ENCODE measurements around the gene ZNF695. TPM values are rescaled to one million over a fixed set of nuclear protein-coding genes. Genes with fewer than 3 reads are reported as not detected.
"Not testable (repeated sequence)": the region's sequence is repeated elsewhere in the genome, so short reads cannot be mapped to it uniquely, and the experiment has no call there.

Gene ZNF695
- total and polyA plus RNA-seq, 9 donors, result 0.23 to 3.4 (median 0.35) TPM; not detected in 4

DNA sequence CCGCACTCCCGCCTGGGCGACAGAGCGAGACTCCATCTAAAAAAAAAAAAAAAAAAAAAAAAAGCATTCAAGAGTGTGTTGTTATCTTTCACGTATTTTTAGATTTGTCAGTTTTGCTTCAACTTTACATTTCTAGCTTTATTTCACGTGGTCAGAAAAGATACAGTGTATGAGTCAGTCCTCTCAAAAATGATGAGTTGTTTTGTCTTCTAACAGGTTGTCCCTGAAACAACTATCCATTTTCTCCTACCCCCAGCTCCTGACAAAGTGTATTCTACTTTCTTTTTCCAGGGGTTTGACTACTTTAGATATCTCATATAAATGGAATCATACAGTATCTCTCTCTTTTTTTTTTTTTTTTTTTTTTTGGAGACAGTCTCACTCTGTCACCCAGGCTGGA is 5.5 kb upstream of the ZNF695 start:
- Histone ChIP-seq H3K4me3 (no peak overlapping the region), H3K36me3 (no peaks in the 10 kb centered on the region), H3K9me3 (no peaks in the 10 kb centered on the region), H3K27me3 (no peaks in the 10 kb centered on the region), H3K27ac (no peak overlapping the region), H3K4me1 (ENCODE audit: insufficient read depth) (no peaks in the 10 kb centered on the region)
- no peak for DNase-seq
- intact Hi-C loops (cut with DNase I), result no loop called here
- WGBS, 3 donors, result 86 to 90% (median 88%) methylated on average over 6 of the region's 6 CpGs
- TF ChIP-seq POLR2A (IDR thresholded peaks at IDR 0.05) (no peak), EP300 (IDR thresholded peaks at IDR 0.05) (no peak)
- TF ChIP-seq, protein P1, sequence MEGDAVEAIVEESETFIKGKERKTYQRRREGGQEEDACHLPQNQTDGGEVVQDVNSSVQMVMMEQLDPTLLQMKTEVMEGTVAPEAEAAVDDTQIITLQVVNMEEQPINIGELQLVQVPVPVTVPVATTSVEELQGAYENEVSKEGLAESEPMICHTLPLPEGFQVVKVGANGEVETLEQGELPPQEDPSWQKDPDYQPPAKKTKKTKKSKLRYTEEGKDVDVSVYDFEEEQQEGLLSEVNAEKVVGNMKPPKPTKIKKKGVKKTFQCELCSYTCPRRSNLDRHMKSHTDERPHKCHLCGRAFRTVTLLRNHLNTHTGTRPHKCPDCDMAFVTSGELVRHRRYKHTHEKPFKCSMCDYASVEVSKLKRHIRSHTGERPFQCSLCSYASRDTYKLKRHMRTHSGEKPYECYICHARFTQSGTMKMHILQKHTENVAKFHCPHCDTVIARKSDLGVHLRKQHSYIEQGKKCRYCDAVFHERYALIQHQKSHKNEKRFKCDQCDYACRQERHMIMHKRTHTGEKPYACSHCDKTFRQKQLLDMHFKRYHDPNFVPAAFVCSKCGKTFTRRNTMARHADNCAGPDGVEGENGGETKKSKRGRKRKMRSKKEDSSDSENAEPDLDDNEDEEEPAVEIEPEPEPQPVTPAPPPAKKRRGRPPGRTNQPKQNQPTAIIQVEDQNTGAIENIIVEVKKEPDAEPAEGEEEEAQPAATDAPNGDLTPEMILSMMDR (IDR thresholded peaks at IDR 0.05), result no peak

GRCh38 chr1:247008406-247008799 is 546 bp upstream of the ZNF695 start:
- Histone ChIP-seq H3K4me3 (no peak overlapping the region), H3K9me3 (no peaks in the 10 kb centered on the region), H3K36me3 (no peaks in the 10 kb centered on the region), H3K4me1 (ENCODE audit: insufficient read depth) (no peaks in the 10 kb centered on the region), H3K27ac (no peak overlapping the region), H3K27me3 (no peaks in the 10 kb centered on the region)
- no peak for DNase-seq
- TF ChIP-seq, protein P1 (IDR thresholded peaks at IDR 0.05), result no peak
- TF ChIP-seq EP300 (IDR thresholded peaks at IDR 0.05) (no peak), POLR2A (IDR thresholded peaks at IDR 0.05) (no peak)
- intact Hi-C loops (cut with DNase I), result no loop called here
- 73 to 80% (median 78%) methylated on average over 13 of the region's 13 CpGs for WGBS, 3 donors

DNA sequence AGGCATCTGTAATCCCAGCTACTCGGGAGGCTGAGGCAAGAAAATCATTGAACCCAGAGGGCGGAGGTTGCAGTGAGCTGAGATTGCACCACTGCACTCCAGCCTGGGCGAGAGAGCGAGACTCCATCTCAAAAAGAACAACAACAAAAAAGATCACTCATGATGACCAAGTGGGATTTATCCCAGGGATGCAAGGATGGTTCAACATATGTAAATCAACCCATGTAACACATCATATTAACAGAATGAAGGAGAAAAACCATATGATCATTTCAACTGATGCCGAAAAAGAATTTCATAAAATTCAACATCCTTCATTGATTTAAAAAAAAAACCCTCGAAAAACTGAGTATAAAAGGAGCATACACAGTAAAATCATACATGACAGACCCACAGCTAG is 3.8 kb downstream of the ZNF695 start:
- DNase-seq; H3K27me3 ChIP-seq; H3K4me1 ChIP-seq (ENCODE audit: insufficient read depth); H3K4me3 ChIP-seq; H3K36me3 ChIP-seq; intact Hi-C loops (cut with DNase I); H3K9me3 ChIP-seq; H3K27ac ChIP-seq: not testable (repeated sequence)
- 96 to 99% (median 98%) methylated on average over 6 of the region's 6 CpGs for WGBS, 3 donors

DNA sequence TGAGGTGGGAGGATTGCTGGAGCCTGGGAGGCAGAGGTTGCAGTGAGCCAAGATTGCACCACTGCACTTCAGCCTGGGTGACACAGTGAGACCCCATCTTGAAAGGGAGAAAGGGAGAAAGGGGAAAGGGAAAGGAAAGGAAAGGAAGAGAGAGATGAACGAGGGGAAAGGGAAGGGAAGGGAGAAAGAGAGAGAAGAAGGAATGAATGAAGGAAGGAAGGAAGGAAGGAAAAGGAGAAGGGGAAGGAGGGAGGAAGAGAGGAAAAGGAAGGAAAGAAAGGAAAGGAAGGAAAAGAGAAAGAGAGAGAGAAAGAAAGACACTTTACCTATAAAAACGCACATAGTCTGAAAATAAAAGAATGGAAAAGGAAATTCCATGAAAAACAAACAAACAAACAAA is 18.0 kb downstream of the ZNF695 start:
- Histone ChIP-seq H3K36me3 (no peaks in the 10 kb centered on the region), H3K4me1 (ENCODE audit: insufficient read depth) (no peaks in the 10 kb centered on the region), H3K27me3 (no peaks in the 10 kb centered on the region), H3K27ac (no peak overlapping the region), H3K9me3 (peaks cover 0 to 10% of the 10 kb centered on the region in 2 donors), H3K4me3 (no peak overlapping the region)
- intact Hi-C loops (cut with DNase I), result no loop called here
- DNase-seq, result no peak
- 95 to 98% (median 95%) methylated on average over 2 of the region's 2 CpGs for WGBS, 3 donors
- no peak for TF ChIP-seq POLR2A (IDR thresholded peaks at IDR 0.05)
- no peak for TF ChIP-seq EP300 (IDR thresholded peaks at IDR 0.05)
- TF ChIP-seq, protein P1 (IDR thresholded peaks at IDR 0.05), result no peak

DNA sequence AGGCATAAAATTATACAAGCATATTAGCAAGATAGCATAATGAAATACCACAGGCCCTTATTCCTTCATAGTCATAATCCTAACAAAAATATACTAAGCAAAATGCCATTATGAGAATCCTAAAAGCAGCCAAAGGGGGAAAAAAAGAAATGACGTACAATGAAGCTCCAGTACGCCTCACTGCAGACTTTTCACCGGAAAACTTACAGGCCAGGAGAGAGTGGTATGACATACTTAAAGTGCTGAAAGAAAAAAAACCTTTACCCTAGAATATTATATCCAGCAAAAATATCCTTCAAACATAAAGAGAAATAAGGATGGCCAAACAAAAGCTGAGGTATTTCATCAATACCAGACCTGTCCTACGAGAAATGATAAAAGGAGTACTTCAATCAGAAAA is 19.5 kb downstream of the ZNF695 start:
- Histone ChIP-seq H3K27ac (no peak overlapping the region), H3K9me3 (peaks cover 0 to 10% of the 10 kb centered on the region in 2 donors), H3K27me3 (no peaks in the 10 kb centered on the region), H3K4me3 (no peak overlapping the region), H3K36me3 (no peaks in the 10 kb centered on the region), H3K4me1 (ENCODE audit: insufficient read depth) (no peaks in the 10 kb centered on the region)
- intact Hi-C loops (cut with DNase I), result no loop called here
- WGBS, 3 donors, result 94 to 97% (median 97%) methylated on average over 4 of the region's 4 CpGs
- TF ChIP-seq EP300 (IDR thresholded peaks at IDR 0.05), result no peak
- DNase-seq, result no peak
